SK-N-MC (cell line): ENCODE results near the gene CYB5R3.
"Not testable (repeated sequence)": the region's sequence is repeated elsewhere in the genome, so short reads cannot be mapped to it uniquely, and the experiment has no call there.

Experiments
- DNase-seq: peaks from one replicate; pipeline ENCODE4 v3.0.0-alpha.2; 2011; ENCODE audit warnings: low read depth, low spot score
- H3K27ac ChIP-seq: fragments of 200-600 bp; sonication (generic); 2 replicates; pipeline ENCODE4 v1.5.1; 2016; ENCODE audit warnings: mixed run types
- H3K36me3 ChIP-seq: fragments of 200-600 bp; sonication (generic); 2 replicates; pipeline ENCODE4 v1.6.1; 2017; ENCODE audit warnings: antibody characterized with exemption, low read length, mixed read lengths; ENCODE audit not compliant: insufficient read depth
- H3K4me3 ChIP-seq: fragments of 200-600 bp; sonication (generic); 2 replicates; pipeline ENCODE4 v1.5.1; 2016
- H3K9ac ChIP-seq: fragments of 200-600 bp; sonication (generic); 2 replicates; pipeline ENCODE4 v1.8.0; 2017; ENCODE audit warnings: mixed run types, mixed read lengths; ENCODE audit not compliant: insufficient read length
- H3K9me3 ChIP-seq: fragments of 200-600 bp; sonication (generic); 2 replicates; pipeline ENCODE4 v1.6.1; 2017; ENCODE audit warnings: low read depth, mild to moderate bottlenecking, antibody characterized with exemption, low read length, moderate library complexity, mixed read lengths
- EZH2 ChIP-seq: fragments of 200-600 bp; sonication (generic); IDR thresholded peaks from one replicate; pipeline ENCODE4 v1.6.1; 2017; ENCODE audit warnings: antibody characterized with exemption
- FOXP2 ChIP-seq: optimal IDR thresholded peaks from 2 replicates; pipeline ENCODE3; 2011; ENCODE audit warnings: mild to moderate bottlenecking, moderate library complexity; ENCODE audit not compliant: insufficient read depth; ENCODE audit errors: extremely low read length, control extremely low read depth
- POLR2AphosphoS5 ChIP-seq: IDR thresholded peaks from 2 replicates; pipeline ENCODE4 v1.6.1; 2012; ENCODE audit warnings: mild to moderate bottlenecking, low read depth, low read length, borderline replicate concordance

CYB5R3 gene

GRCh38 chr22:42608136-42608822 lies 40.9 kb downstream of the CYB5R3 start:
- Histone ChIP-seq H3K4me3 (peak overlapping the region; percentile 54), H3K9me3 (no peaks in the 10 kb centered on the region), H3K27ac (peak overlapping the region; percentile 82), H3K36me3 (peaks cover 48% of the 10 kb centered on the region), H3K9ac (no peak overlapping the region)
- no peak for DNase-seq
- TF ChIP-seq EZH2 (no peak), FOXP2 (no peak), POLR2AphosphoS5 (no peak)

- H3K4me3 ChIP-seq, DNase-seq, H3K9me3 ChIP-seq, H3K27ac ChIP-seq, H3K9ac ChIP-seq: not testable (repeated sequence)
- peaks cover 51% of the 10 kb centered on the region for H3K36me3 ChIP-seq
These were observed 41.6 kb downstream of the CYB5R3 start for GRCh38 chr22:42607641-42608040.

GRCh38 chr22:42604403-42604802 lies 44.8 kb downstream of the CYB5R3 start:
- no peak for DNase-seq
- Histone ChIP-seq H3K36me3 (peaks cover 65% of the 10 kb centered on the region), H3K9me3 (no peaks in the 10 kb centered on the region), H3K9ac (no peak overlapping the region), H3K4me3 (no peak overlapping the region), H3K27ac (no peak overlapping the region)
- TF ChIP-seq FOXP2, result no peak
- no peak for TF ChIP-seq POLR2AphosphoS5
- TF ChIP-seq EZH2, result no peak

- Histone ChIP-seq H3K36me3 (peaks cover 73% of the 10 kb centered on the region), H3K4me3 (no peak overlapping the region), H3K27ac (0 out of 2 replicates have a peak overlapping the region, but pooled peaks have one; percentile 46), H3K9me3 (no peaks in the 10 kb centered on the region), H3K9ac (no peak overlapping the region)
- no peak for DNase-seq
- no peak for TF ChIP-seq EZH2
- TF ChIP-seq FOXP2, result no peak
- no peak for TF ChIP-seq POLR2AphosphoS5
These were observed 45.8 kb downstream of the CYB5R3 start for GRCh38 chr22:42603427-42603826.

GRCh38 chr22:42602470-42602869 lies 46.7 kb downstream of the CYB5R3 start:
- DNase-seq, result no peak
- H3K4me3 ChIP-seq, result no peak overlapping the region
- peaks cover 73% of the 10 kb centered on the region for H3K36me3 ChIP-seq
- TF ChIP-seq POLR2AphosphoS5 (no peak), FOXP2 (no peak), EZH2 (no peak)
- H3K9ac ChIP-seq, result no peak overlapping the region
- H3K27ac ChIP-seq, result no peak overlapping the region
- no peaks in the 10 kb centered on the region for H3K9me3 ChIP-seq

GRCh38 chr22:42601879-42602465 lies 47.2 kb downstream of the CYB5R3 start:
- TF ChIP-seq POLR2AphosphoS5 (no peak), EZH2 (no peak), FOXP2 (no peak)
- peaks cover 78% of the 10 kb centered on the region for H3K36me3 ChIP-seq
- H3K4me3 ChIP-seq, result no peak overlapping the region
- no peak overlapping the region for H3K27ac ChIP-seq
- H3K9me3 ChIP-seq, result no peaks in the 10 kb centered on the region
- no peak for DNase-seq
- H3K9ac ChIP-seq, result no peak overlapping the region

- TF ChIP-seq EZH2, result no peak
- TF ChIP-seq POLR2AphosphoS5, result no peak
- TF ChIP-seq FOXP2, result no peak
These were observed 52.2 kb downstream of the CYB5R3 start for GRCh38 chr22:42596863-42597530.

GRCh38 chr22:42596336-42596735 lies 52.9 kb downstream of the CYB5R3 start:
- H3K36me3 ChIP-seq, result peaks cover 81% of the 10 kb centered on the region

More at GRCh38 chr22:42596863-42597530, 52.2 kb downstream of the CYB5R3 start:
- Histone ChIP-seq H3K36me3 (peaks cover 79% of the 10 kb centered on the region), H3K9me3 (no peaks in the 10 kb centered on the region), H3K4me3 (no peak overlapping the region), H3K27ac (no peak overlapping the region), H3K9ac (no peak overlapping the region)
- no peak for DNase-seq

More at GRCh38 chr22:42596336-42596735, 52.9 kb downstream of the CYB5R3 start:
- TF ChIP-seq POLR2AphosphoS5 (no peak), FOXP2 (no peak), EZH2 (no peak)
- H3K4me3 ChIP-seq, result no peak overlapping the region
- H3K9me3 ChIP-seq, result no peaks in the 10 kb centered on the region
- H3K9ac ChIP-seq, result no peak overlapping the region
- no peak overlapping the region for H3K27ac ChIP-seq
- no peak for DNase-seq
